Progenitor cell of endocrine pancreas (in vitro differentiated cells): Measurements from ENCODE around the gene CFP. TPM values are rescaled to one million over a fixed set of nuclear protein-coding genes. Genes with fewer than 3 reads are reported as not detected.

Source experiments
- DNase-seq: peaks from one replicate; pipeline ENCODE4 v3.0.0; 2021; ENCODE audit warnings: low spot score; ENCODE audit not compliant: unreplicated experiment
- H3K27ac Mint-ChIP-seq: 2 replicates; pipeline ENCODE4 v1.8.0; 2021; ENCODE audit warnings: mild to moderate bottlenecking, moderate library complexity, mixed read lengths
- H3K27me3 Mint-ChIP-seq: 2 replicates; pipeline ENCODE4 v1.8.0; 2021; ENCODE audit warnings: mixed read lengths
- H3K36me3 Mint-ChIP-seq: 2 replicates; pipeline ENCODE4 v1.8.0; 2022; ENCODE audit warnings: mixed read lengths; ENCODE audit not compliant: insufficient read depth
- H3K4me1 Mint-ChIP-seq: 2 replicates; pipeline ENCODE4 v1.8.0; 2021; ENCODE audit warnings: low read depth, mixed read lengths
- H3K4me3 Mint-ChIP-seq: 2 replicates; pipeline ENCODE4 v1.8.0; 2021; ENCODE audit warnings: low read depth, mild to moderate bottlenecking, moderate library complexity, mixed read lengths
- H3K9me3 Mint-ChIP-seq: 2 replicates; pipeline ENCODE4 v1.8.0; 2021; ENCODE audit warnings: low read depth, mixed read lengths
- total RNA-seq: library from RNA; stranded (reverse); gene quantifications from 2 replicates; pipeline ENCODE4 v1.2.1, GENCODE V29; 2021
- TF ChIP-seq, protein P1 (sequence below): fragments of 200-600 bp; sonication (generic); IDR thresholded peaks from one replicate; pipeline ENCODE4 v1.5.0; 2021; ENCODE audit warnings: antibody characterized with exemption, mild to moderate bottlenecking; ENCODE audit not compliant: unreplicated experiment

CFP gene
- total RNA-seq, 1 donor from 2014 or later, result 0.93 TPM

- no peaks in the 10 kb centered on the region for H3K27me3 Mint-ChIP-seq
- H3K9me3 Mint-ChIP-seq, result peaks cover 12% of the 10 kb centered on the region
- TF ChIP-seq, protein P1, sequence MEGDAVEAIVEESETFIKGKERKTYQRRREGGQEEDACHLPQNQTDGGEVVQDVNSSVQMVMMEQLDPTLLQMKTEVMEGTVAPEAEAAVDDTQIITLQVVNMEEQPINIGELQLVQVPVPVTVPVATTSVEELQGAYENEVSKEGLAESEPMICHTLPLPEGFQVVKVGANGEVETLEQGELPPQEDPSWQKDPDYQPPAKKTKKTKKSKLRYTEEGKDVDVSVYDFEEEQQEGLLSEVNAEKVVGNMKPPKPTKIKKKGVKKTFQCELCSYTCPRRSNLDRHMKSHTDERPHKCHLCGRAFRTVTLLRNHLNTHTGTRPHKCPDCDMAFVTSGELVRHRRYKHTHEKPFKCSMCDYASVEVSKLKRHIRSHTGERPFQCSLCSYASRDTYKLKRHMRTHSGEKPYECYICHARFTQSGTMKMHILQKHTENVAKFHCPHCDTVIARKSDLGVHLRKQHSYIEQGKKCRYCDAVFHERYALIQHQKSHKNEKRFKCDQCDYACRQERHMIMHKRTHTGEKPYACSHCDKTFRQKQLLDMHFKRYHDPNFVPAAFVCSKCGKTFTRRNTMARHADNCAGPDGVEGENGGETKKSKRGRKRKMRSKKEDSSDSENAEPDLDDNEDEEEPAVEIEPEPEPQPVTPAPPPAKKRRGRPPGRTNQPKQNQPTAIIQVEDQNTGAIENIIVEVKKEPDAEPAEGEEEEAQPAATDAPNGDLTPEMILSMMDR, result no peak
- H3K36me3 Mint-ChIP-seq, result peaks cover 10% of the 10 kb centered on the region
- H3K4me3 Mint-ChIP-seq, result no peak overlapping the region
- no peak for DNase-seq
- H3K4me1 Mint-ChIP-seq, result peaks cover 7% of the 10 kb centered on the region
- peak overlapping the region; percentile 80 for H3K27ac Mint-ChIP-seq
Measured at GRCh38 chrX:47645530-47645929, 15.8 kb upstream of the CFP start.

GRCh38 chrX:47644557-47645091, 14.9 kb upstream of the CFP start:
- H3K9me3 Mint-ChIP-seq, result peaks cover 21% of the 10 kb centered on the region
- H3K27me3 Mint-ChIP-seq, result no peaks in the 10 kb centered on the region
- H3K4me1 Mint-ChIP-seq, result peaks cover 7% of the 10 kb centered on the region
- TF ChIP-seq, protein P1, result peak; percentile 53
- H3K36me3 Mint-ChIP-seq, result peaks cover 19% of the 10 kb centered on the region
- no peak overlapping the region for H3K4me3 Mint-ChIP-seq
- DNase-seq, result no peak
- H3K27ac Mint-ChIP-seq, result peak overlapping the region; percentile 4

DNA sequence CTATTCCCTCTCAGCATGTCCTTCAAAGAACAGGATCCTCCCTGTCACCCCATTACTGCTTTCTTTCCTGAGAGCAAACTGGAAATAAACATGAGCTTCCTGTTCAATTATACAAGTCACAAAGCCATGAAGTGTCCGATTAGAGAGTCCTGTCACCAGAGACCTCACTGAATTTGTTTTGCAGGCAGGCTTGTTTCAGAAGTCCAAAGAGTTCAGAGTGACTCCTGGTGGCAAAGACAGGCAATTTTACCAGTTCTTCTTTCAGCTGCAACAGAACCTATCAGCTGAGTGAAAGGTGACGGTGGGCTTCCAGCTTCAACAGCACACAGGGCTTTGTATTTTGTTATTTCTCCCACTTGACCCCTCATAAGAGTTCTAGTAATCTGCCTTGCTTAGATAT, 14.2 kb upstream of the CFP start:
- no peak overlapping the region for H3K27ac Mint-ChIP-seq
- H3K4me1 Mint-ChIP-seq, result peaks cover 1% of the 10 kb centered on the region

GRCh38 chrX:47638816-47639215, 9.1 kb upstream of the CFP start:
- H3K36me3 Mint-ChIP-seq, result peaks cover 33% of the 10 kb centered on the region

More for the DNA sequence above, 14.2 kb upstream of the CFP start:
- TF ChIP-seq, protein P1, result peak; percentile 33
- H3K4me3 Mint-ChIP-seq, result no peak overlapping the region
- peaks cover 25% of the 10 kb centered on the region for H3K36me3 Mint-ChIP-seq
- no peaks in the 10 kb centered on the region for H3K27me3 Mint-ChIP-seq
- peaks cover 25% of the 10 kb centered on the region for H3K9me3 Mint-ChIP-seq
- DNase-seq, result no peak

DNA sequence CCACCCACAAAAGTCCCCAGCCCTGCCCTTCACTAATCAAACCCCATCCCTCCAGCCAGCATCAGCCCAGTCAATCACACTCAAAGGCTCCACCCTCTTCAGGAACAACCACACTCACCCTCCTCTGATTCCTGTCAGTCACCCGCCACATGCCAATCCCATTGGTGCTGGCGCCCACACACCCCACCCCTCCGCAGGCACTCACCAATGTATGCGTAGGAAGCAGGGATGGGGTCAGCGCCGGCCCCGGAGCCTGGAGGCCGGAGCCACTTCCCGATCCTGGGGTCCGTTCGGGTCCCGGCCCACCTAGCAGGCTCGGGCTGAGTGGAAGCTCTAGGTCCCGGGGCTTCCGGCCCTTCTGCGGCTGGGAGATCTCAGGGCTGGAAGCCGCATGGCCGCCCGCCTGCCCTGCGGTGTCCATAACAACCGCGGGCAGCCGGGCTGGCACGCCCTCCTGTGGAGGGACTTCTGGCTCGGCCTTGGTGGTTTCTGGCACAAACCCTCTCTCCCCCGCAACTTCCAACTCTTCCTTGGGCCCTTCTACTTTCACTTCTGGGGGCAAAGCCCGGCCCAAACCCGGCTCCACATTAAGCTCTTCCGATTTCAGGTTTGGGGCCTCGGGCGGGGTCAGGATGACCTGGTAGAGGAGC, 7.9 kb upstream of the CFP start:
- peaks cover 25% of the 10 kb centered on the region for H3K9me3 Mint-ChIP-seq

More at GRCh38 chrX:47638816-47639215, 9.1 kb upstream of the CFP start:
- no peak overlapping the region for H3K4me3 Mint-ChIP-seq
- H3K27ac Mint-ChIP-seq, result no peak overlapping the region
- no peaks in the 10 kb centered on the region for H3K4me1 Mint-ChIP-seq
- H3K9me3 Mint-ChIP-seq, result peaks cover 25% of the 10 kb centered on the region
- TF ChIP-seq, protein P1, result no peak
- DNase-seq, result no peak
- H3K27me3 Mint-ChIP-seq, result no peaks in the 10 kb centered on the region

More for the DNA sequence above, 7.9 kb upstream of the CFP start:
- Mint-ChIP-seq H3K4me1 (no peaks in the 10 kb centered on the region), H3K36me3 (peaks cover 33% of the 10 kb centered on the region), H3K4me3 (peak overlapping the region; percentile 53), H3K27me3 (no peaks in the 10 kb centered on the region), H3K27ac (no peak overlapping the region)
- TF ChIP-seq, protein P1, result peak; percentile 9
- no peak for DNase-seq
